A673 (cell line): ENCODE measurements around the gene LTBR. TPM values are rescaled to one million over a fixed set of nuclear protein-coding genes. Genes with fewer than 3 reads are reported as not detected.

ENCODE experiments used
- BruUV-seq: library from RNA; stranded (reverse); fragments of 400-500 nt; replicated peaks from 2 replicates; lab custom pipeline; 2021; lab: Mats Ljungman, UMichigan
- CTCF ChIA-PET: fragments of 300-600 bp; sonication (Branson Sonifier 250); formaldehyde crosslinking; loops from one replicate; lab custom pipeline; 2022; ENCODE audit warnings: antibody characterized with exemption; lab: Charles Lee
- POLR2A ChIA-PET: fragments of 300-600 bp; sonication (Branson Sonifier 250); formaldehyde crosslinking; loops from one replicate; lab custom pipeline; 2022; ENCODE audit warnings: antibody characterized with exemption; ENCODE audit not compliant: low non-redundant PET; lab: Charles Lee
- DNase-seq: peaks from one replicate; pipeline ENCODE4 v3.0.0-alpha.2; 2015; ENCODE audit warnings: low spot score
- H3K27ac ChIP-seq: fragments of 200-600 bp; sonication (generic); 2 replicates; pipeline ENCODE4 v1.5.1; 2016; ENCODE audit warnings: mixed run types, low read depth, mild to moderate bottlenecking, mixed read lengths, antibody characterized with exemption, low read length; ENCODE audit not compliant: poor library complexity, severe bottlenecking
- H3K27me3 ChIP-seq: fragments of 200-600 bp; sonication (generic); replicated peaks from 2 replicates; pipeline ENCODE4 v1.6.1; 2017; ENCODE audit warnings: mixed run types, low read depth, mild to moderate bottlenecking, mixed read lengths, antibody characterized with exemption, low read length; ENCODE audit not compliant: insufficient read depth, poor library complexity
- H3K36me3 ChIP-seq: fragments of 200-600 bp; sonication (generic); 2 replicates; pipeline ENCODE4 v1.6.1; 2016; ENCODE audit warnings: mixed run types, mild to moderate bottlenecking, mixed read lengths, antibody characterized with exemption, low read length; ENCODE audit not compliant: insufficient read depth, poor library complexity, severe bottlenecking
- H3K4me1 ChIP-seq: fragments of 200-600 bp; sonication (generic); 2 replicates; pipeline ENCODE4 v1.6.1; 2017; ENCODE audit warnings: mixed run types, mild to moderate bottlenecking, mixed read lengths, antibody characterized with exemption, low read length; ENCODE audit not compliant: insufficient read depth, poor library complexity, severe bottlenecking
- H3K4me3 ChIP-seq: fragments of 200-600 bp; sonication (generic); 2 replicates; pipeline ENCODE4 v1.5.1; 2016; ENCODE audit warnings: low read depth, mixed run types, mild to moderate bottlenecking, mixed read lengths, low read length; ENCODE audit not compliant: poor library complexity, severe bottlenecking
- H3K9me3 ChIP-seq: fragments of 200-600 bp; sonication (generic); 2 replicates; pipeline ENCODE4 v1.6.1; 2016; ENCODE audit warnings: mixed run types, low read depth, mild to moderate bottlenecking, mixed read lengths, antibody characterized with exemption, low read length; ENCODE audit not compliant: poor library complexity, severe bottlenecking
- CTCF ChIP-seq: fragments of 300-800, 200-600 bp; sonication (generic); conservative IDR thresholded peaks from 2 replicates; pipeline ENCODE4 v1.5.1; 2017; ENCODE audit warnings: low read depth, mild to moderate bottlenecking, antibody characterized with exemption, low read length, moderate library complexity, mixed read lengths
- EZH2 ChIP-seq: fragments of 200-600 bp; sonication (generic); IDR thresholded peaks from 2 replicates; pipeline ENCODE4 v1.6.1; 2017; ENCODE audit warnings: borderline replicate concordance, low read depth, mild to moderate bottlenecking, mixed read lengths, antibody characterized with exemption, low read length; ENCODE audit not compliant: poor library complexity, severe bottlenecking
- intact Hi-C: fragments of 100-400 bp; cut with micrococcal nuclease; formaldehyde crosslinking; loops from one replicate; pipeline ENCODE4 v1.10.0; 2022; ENCODE audit not compliant: unreplicated experiment
- total RNA-seq: library from RNA; stranded (reverse); gene quantifications from 2 replicates; pipeline ENCODE4 v1.2.3, GENCODE V29; 2021

LTBR gene
- total RNA-seq, 1 experiment from 2014 or later = 27.5 TPM

GRCh38 chr12:6394398-6394797 is 10.4 kb downstream of the LTBR start:
- Histone ChIP-seq H3K36me3 (no peaks in the 10 kb centered on the region), H3K27me3 (no peaks in the 10 kb centered on the region), H3K9me3 (no peaks in the 10 kb centered on the region), H3K4me1 (no peaks in the 10 kb centered on the region), H3K27ac (no peak overlapping the region), H3K4me3 (no peak overlapping the region)
- intact Hi-C loops = no loop called here
- POLR2A ChIA-PET = no interaction called here
- no peak for TF ChIP-seq CTCF
- TF ChIP-seq EZH2 = no peak
- no TSS peak for BruUV-seq
- DNase-seq = no peak
- CTCF ChIA-PET = no interaction called here

GRCh38 chr12:6396031-6396430 is 12.1 kb downstream of the LTBR start:
- no peak overlapping the region for H3K4me3 ChIP-seq
- no peaks in the 10 kb centered on the region for H3K4me1 ChIP-seq
- ChIA-PET POLR2A (no interaction called here), CTCF (no interaction called here)
- H3K27ac ChIP-seq = no peak overlapping the region
- intact Hi-C loops = no loop called here
- DNase-seq = no peak
- no peaks in the 10 kb centered on the region for H3K36me3 ChIP-seq
- no TSS peak for BruUV-seq
- no peak for TF ChIP-seq EZH2
- no peak for TF ChIP-seq CTCF
- H3K9me3 ChIP-seq = no peaks in the 10 kb centered on the region
- H3K27me3 ChIP-seq = no peaks in the 10 kb centered on the region

- TF ChIP-seq EZH2 = no peak
- ChIA-PET POLR2A (no interaction called here), CTCF (no interaction called here)
- no peaks in the 10 kb centered on the region for H3K27me3 ChIP-seq
- no peak overlapping the region for H3K4me3 ChIP-seq
- no peaks in the 10 kb centered on the region for H3K4me1 ChIP-seq
- H3K36me3 ChIP-seq = no peaks in the 10 kb centered on the region
- no peak for DNase-seq
- intact Hi-C loops = no loop called here
- no TSS peak for BruUV-seq
- H3K9me3 ChIP-seq = no peaks in the 10 kb centered on the region
- H3K27ac ChIP-seq = no peak overlapping the region
Observed at GRCh38 chr12:6399884-6400644, 16.1 kb downstream of the LTBR start.

GRCh38 chr12:6404390-6404789 is 20.4 kb downstream of the LTBR start:
- BruUV-seq = no TSS peak
- DNase-seq = no peak
- no peak for TF ChIP-seq EZH2
- TF ChIP-seq CTCF = no peak
- no peak overlapping the region for H3K27ac ChIP-seq
- ChIA-PET POLR2A (no interaction called here), CTCF (no interaction called here)
- intact Hi-C loops = no loop called here
- H3K4me3 ChIP-seq = no peak overlapping the region
- no peaks in the 10 kb centered on the region for H3K9me3 ChIP-seq
- H3K36me3 ChIP-seq = no peaks in the 10 kb centered on the region
- no peaks in the 10 kb centered on the region for H3K27me3 ChIP-seq
- H3K4me1 ChIP-seq = no peaks in the 10 kb centered on the region
